GM12891 (cell line): Measurements from ENCODE around the gene RNF14.

Experiments used
- POLR2A ChIP-seq: IDR thresholded peaks from 2 replicates; pipeline ENCODE4 v1.6.1; 2011; ENCODE audit warnings: low read depth, low read length, control low read depth
- POLR2AphosphoS5 ChIP-seq: IDR thresholded peaks from 2 replicates; pipeline ENCODE4 v1.6.1; 2011; ENCODE audit warnings: low read depth, low read length, control low read depth
- TAF1 ChIP-seq: IDR thresholded peaks from 2 replicates; pipeline ENCODE4 v1.6.1; 2011; ENCODE audit warnings: low read depth, low read length, control low read depth

DNA sequence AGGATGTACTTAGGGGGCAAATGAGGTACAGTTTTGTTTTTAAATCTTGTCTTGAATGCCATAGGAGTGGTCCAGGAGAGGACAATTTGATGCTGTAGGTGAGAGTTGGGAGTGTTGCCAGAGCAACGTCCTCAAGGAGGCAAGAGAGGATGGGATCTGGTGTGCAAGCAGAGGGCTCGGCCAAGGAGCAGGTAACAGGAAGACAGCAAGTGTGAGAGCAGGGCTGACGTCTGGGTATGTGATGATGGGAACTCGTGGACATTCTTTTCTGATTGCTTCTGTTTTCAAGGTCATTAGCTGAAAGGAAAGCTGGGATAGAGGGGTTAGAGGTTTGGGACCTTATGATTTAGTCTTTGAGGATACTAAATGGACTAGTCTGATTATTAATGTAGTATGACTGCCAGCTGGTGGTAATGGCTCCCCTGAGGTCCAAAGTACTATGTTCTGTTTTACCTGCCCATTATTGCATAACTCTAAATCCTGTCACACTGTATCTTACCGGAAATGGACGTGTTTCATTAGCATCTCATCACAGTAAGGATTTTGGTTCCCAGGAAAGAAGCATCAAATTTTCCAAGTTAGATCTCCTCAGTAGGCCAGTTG is 28.6 kb downstream of the RNF14 start:
- no peak for TF ChIP-seq TAF1
- no peak for TF ChIP-seq POLR2A
- TF ChIP-seq POLR2AphosphoS5 = no peak
